Raji (cell line): ENCODE measurements around the gene DOCK2.

ENCODE experiments used
- POLR2A ChIP-seq: IDR thresholded peaks from 2 replicates; pipeline ENCODE4 v1.6.1; 2011; ENCODE audit warnings: low read depth, low read length, control low read depth; ENCODE audit not compliant: insufficient read depth

The DOCK2 gene

DNA sequence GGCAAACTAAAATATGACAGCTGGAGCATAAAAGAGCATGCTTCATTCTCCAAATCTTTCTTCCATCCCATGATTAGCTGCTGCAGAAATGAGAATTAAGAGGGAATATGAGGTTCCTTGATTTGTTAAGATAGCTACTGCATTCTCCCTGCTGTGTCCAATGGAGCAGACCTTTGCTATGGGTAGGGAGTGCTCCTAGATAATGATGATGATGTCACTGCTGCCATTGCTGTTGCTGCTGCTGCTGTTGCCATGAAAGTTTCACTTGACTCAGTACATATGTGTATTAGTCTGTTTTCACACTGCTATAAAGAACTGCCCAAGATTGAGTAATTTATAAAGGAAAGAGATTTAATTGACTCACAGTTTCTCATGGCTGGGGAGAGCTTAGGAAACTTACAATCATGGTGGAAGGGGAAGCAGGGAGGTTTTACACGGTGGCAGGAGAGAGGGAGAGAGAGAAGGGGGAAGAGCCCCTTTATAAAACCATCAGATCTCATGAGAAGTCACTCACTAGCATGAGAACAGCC, 214.3 kb downstream of the DOCK2 start:
- TF ChIP-seq POLR2A: no peak

DNA sequence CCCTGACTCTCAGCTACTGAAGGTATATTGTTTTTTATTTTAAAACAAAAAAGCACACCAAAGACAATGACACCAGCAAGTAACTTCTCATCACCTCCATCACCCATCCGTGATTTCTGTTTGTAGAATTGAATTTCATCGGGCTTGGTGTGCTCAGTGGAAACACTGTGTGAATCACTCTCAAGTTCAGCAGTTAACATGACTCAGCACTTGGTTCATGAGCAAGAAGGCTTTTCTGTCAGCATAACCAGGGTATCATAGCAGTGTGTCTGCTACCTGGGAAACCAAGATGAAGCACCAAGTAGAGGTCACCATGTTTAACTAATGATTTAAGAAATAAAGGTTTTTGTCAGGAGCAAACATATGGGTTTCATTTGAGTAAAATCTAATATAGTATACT, 219.5 kb downstream of the DOCK2 start:
- no peak for TF ChIP-seq POLR2A

DNA sequence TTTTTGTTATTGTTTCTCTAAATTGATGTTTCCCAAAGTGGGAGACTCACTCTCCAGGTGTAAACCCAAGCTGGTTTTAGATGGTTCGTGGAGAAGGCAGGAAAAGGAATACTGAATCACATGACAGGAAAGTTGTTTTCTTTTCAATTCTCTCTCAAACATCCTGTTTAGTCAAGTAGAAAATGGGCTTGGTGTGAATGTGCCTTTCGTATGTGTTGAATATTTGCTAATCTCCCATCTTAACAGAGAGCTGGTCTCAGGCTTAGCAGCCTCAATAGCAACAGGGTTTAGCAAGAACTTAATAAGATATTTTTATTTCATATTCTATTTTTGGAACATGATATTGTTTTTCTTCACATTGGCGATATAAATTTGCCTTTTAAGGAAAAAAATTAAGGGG, 223.5 kb downstream of the DOCK2 start:
- TF ChIP-seq POLR2A: no peak

DNA sequence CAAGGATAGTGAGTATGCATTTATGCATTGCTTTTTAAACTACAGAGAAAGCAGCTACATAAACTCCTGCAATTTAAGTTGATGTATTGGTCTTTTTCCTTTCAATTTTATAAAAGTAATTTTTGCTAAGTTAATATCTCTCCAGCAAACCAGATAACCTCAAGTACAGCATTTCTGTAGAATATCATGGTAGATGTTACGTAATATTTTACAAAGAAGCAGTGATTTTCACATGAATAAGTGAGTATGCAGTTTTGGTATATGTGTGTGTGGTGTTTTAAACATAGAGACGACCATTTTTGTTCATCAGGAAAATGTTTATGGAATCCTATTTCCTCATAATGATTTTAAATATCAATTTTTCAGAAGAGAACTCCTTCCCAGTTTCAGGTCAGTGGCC, 224.4 kb downstream of the DOCK2 start:
- no peak for TF ChIP-seq POLR2A

DNA sequence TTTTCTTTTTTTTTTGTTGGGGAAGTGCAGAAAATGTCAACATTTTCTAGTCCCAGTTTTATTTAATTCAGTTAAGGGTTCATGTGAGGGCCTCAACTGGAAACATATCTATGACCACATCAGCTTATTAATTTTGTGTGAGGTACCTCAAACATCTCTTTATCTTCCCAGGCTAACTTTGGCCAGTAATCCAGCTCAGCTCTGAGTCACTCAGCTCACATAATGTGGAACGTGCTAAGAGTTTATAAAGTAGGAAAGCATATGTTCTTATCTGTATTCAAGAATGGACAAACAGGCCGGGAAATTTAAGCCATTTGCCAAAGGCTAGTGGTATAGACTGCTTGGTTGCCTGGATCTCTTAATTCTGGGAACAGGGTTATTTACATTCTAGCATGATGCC, 224.9 kb downstream of the DOCK2 start:
- no peak for TF ChIP-seq POLR2A

DNA sequence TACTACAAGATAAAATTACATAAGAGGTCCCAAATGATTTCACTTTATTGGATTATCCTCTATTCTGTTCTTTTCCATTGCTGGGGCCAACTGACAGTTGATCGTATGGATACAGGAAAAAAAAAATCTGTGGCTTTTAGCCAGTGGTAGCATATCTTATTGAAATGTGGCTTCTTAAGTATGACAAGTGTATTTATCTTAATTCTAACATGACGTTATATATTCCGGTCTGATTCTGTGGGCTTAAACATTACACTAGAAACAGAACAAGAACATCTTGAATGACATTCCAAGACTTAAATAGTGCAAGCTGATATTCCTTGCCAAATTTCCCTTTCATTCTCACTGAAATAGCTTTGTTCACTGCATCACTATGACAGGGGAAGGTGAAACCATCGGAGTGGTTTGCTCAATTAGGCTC, 225.3 kb downstream of the DOCK2 start:
- no peak for TF ChIP-seq POLR2A

DNA sequence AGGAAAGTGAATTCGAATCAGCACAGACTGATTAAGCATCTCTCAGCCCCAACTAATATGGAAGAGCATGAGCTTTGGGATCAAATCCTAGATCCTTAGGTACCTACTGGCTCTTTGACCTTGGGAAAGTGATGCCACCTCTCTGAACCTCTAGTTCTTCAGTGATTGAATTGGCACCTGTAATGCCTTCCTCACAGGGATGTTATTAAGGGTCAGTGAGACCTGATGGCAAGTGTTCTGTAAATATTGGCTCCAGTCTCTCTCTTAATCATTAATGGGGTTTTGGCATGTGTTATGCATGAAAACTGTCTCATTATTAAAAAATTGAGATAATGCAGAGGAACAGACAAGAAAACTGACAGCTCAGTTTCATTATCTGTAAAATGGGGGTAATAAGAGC, 227.4 kb downstream of the DOCK2 start:
- no peak for TF ChIP-seq POLR2A

DNA sequence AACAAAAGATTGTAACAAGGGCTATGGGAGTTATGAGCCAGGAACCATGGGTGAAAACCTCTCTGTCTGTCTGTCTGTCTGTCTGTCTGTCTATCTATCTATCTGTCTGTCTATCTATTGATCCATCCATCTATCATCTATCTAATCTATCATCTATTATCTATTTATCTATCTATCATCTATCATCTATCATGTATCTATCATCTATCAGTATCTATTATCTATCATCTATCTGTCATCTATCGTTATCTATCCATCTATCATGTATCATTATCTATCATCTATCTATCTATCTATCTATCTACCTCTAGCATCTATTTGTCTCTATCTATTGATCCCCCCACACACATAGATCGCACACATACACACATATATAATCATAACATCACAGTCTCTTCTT, 230.3 kb downstream of the DOCK2 start:
- no peak for TF ChIP-seq POLR2A

DNA sequence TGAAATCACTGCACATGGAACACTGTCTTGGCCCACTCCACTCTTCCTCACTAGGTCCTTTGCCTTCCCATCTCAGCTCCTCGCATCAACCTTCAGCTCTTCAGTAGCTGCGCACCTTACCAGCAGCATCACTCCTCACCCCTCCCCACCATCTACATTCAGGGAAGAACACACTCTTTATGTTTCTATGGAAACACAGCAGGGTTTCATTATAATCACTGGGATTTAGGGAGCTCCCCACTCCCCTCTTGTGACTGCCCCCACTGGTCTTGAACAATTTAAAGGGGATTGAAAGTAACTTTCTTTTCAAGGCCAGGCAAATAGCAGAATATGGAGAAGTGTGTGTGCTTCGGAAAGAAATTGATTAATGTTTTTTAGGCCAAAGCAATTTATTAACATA, 232.0 kb downstream of the DOCK2 start:
- no peak for TF ChIP-seq POLR2A

DNA sequence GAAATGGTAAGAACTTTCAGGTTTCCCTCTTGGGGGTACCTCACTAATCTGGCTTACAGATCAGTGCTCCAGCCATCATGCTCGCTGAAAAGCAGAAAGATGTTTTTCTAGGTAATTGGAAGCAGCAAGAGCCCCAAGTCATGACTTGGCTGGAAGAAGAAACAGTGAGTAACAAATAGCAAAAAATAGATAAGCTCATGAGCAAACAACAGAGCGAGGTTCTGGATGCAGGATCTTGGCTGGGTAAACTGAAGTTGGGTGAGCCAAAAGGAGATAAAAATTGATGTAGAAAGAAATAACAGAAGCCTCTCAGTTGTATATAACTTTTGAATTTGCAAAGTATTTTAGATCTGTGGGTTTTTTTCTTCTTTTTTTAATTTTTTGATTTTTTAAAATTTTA, 233.1 kb downstream of the DOCK2 start:
- no peak for TF ChIP-seq POLR2A

DNA sequence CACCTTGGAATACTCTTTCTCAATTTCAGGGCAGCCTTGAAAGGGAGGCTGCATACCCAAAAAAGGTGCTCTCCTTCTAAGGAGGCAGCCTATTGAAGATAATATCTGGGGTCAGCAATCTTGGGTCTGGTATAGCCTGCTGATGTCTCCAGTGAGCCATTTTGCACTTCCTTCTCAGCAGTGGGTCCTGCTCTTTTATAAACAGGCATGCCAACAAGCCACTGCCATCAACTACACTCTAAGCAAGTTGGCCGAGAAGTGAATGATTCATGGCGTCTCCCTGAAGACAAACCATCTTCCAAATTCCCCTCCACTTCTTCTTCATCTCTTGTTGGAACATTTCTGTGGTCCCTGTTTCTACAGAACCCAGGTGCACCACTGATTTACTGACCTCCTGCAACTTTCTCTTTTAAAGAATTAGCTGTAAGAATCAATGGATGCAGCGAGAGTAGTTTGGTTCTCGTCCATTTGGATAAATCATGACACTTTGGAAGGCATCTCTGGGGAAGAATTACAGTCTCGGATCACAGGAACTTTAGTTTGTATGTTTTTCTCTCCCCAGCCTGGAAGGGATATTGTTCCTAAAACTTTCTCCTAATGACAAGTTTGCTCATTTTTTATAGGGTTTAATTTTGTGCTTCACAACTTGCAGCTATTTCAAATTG, 234.9 kb downstream of the DOCK2 start:
- no peak for TF ChIP-seq POLR2A

DNA sequence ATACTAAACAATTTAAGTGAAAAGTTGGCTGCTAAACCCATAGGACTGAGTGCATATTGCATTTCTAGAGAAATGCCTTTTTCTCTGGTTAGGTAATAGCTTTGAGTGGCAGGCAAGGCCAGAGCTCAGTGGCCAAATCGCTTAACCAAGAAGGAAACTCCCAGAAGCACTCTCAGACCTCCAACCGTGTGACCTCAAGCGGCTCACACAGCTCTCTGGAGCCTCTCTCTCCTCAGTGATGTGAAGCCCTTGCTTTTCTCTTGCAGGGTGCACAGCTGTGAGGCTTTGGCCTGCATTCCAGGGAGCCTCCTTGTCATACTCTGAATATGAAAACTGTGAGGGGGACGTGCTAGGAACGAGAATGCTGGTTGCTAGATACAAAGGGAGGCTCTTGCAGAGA, 236.6 kb downstream of the DOCK2 start:
- no peak for TF ChIP-seq POLR2A

DNA sequence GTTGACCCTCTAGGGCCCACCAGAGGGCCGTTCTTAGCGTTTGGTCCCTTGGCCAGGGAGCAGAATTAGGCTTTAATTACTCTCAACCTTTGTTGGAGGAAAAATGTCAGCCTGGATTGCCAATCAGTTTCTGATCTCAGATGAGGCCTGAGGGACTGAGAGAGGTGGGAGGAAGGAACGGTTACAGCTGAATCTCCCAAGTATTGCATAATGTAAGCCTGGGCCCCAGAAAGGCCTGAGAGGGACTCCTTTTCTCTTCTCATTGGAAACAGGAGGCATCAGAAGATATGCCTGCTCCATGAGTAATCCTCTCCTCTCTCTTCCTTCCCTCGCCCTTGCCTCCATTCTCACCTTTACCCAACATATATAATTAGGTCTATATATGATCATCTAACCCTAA, 237.5 kb downstream of the DOCK2 start:
- TF ChIP-seq POLR2A: no peak

DNA sequence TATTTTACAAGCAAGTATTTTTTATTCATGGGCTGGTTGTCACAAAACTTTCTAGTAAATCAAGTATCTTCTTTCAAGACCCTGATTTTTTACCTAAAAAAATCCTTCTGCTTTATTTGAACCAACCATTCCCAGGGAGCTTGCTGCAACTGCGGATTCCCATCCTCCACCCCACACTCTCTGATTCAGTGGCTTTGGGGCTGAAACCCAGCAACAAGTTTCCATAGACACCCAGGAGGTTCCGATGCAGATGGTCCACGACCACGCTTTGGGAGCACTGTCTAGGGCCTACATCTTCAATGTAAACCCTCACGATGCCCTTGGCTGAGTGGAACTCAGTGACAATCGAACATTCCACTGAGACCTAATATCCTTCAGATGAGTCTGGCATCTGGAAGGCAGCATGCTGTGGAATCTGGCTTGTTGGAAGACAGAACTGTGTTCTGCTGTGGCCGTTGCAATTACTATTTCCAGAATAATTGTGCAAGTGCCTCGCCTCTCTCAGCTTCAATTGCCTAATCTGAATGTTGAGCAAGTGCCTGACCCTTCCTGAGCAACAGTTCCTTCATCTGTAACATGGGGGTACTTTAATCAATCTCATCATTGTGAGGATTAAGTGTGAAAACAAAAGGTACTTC, 238.1 kb downstream of the DOCK2 start:
- no peak for TF ChIP-seq POLR2A

DNA sequence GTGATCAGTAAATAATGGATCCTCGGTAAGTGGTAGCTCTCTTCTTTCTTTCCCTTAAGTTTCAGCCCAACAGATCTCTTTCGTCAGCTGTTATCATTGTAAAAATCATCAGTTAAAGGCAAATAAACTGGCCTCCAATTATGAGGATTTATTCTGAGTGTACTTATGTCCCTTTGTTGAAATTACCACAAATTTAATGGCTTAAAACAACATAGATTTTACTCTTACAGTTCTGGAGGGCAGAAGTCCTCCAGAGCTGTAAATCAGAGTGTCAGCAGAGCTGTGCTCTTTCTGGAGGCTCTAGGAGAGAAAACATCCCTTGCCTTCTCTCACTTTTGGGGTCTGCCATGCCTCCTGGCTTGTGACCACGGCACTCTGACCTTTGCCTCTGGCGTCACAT, 238.7 kb downstream of the DOCK2 start:
- TF ChIP-seq POLR2A: no peak

DNA sequence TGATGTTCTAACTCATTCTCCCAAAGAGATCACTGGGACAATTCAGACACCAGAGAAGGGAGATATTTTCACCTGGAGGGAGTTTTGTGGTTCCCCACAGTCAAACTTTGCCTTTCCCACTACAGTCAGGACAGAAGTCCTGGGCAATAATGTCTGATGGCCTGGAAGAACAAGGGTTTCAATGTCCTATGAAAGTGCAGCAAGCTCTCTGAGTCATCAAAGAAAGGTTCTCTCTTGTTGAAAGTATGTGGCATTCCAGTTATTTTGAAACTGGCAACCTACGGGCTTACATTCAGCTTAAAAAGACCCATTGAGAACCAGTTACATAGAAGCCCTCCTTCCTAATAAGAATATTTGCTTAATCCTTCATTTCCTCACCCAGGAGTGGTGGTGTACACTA, 239.3 kb downstream of the DOCK2 start:
- TF ChIP-seq POLR2A: no peak
